Measurements from ENCODE around the gene EIF3L.

GRCh38 chr22:37891926-37892325 is 42.7 kb downstream of the EIF3L start:
- TF ChIP-seq POLR2AphosphoS5 (IDR thresholded peaks at IDR 0.05; ENCODE audit: borderline replicate concordance, low read depth, low read length) (no peak), EZH2 (IDR thresholded peaks at IDR 0.05) (no peak), FOXP2 (optimal IDR thresholded peaks at IDR 0.05; ENCODE audit: control extremely low read depth, extremely low read length, insufficient read depth) (no peak)
